Esophagus muscularis mucosa (tissue), 4 donors: Measurements from ENCODE around the gene ITSN2.

Experiments used
- CTCF ChIP-seq, 3 experiments: fragments of 200-600 bp in 2 of 3; fragments of 450-650 bp in 1 of 3; sonication (generic) in 2 of 3; IDR thresholded peaks; one replicate each; pipeline ENCODE4 v1.5.1; 2017 to 2019; ENCODE audit warnings: antibody characterized with exemption in 3 of 3, mild to moderate bottlenecking in 2 of 3, moderate library complexity in 1 of 3
- EP300 ChIP-seq: sonication (generic); formaldehyde crosslinking; IDR thresholded peaks from one replicate; pipeline ENCODE4 v1.6.1; 2017; ENCODE audit warnings: antibody characterized with exemption
- POLR2A ChIP-seq: fragments of 450-650 bp; IDR thresholded peaks from one replicate; pipeline ENCODE4 v1.6.1; 2017; ENCODE audit warnings: antibody characterized with exemption, moderate library complexity, mild to moderate bottlenecking, low read depth

GRCh38 chr2:24328010-24328409 lies 32.3 kb downstream of the ITSN2 start:
- TF ChIP-seq POLR2A (no peak), CTCF (IDR thresholded peaks at IDR 0.05) (no peak), EP300 (no peak)
